NCI-H1694 treated with DMSO at 0.1 percent for 48 hours (cell line): ENCODE measurements around the gene ZC3H7A.

Experiments used
- DNase-seq: peaks from one replicate; lab custom pipeline; 2025; lab: John Stamatoyannopoulos, UW

The ZC3H7A gene

DNA sequence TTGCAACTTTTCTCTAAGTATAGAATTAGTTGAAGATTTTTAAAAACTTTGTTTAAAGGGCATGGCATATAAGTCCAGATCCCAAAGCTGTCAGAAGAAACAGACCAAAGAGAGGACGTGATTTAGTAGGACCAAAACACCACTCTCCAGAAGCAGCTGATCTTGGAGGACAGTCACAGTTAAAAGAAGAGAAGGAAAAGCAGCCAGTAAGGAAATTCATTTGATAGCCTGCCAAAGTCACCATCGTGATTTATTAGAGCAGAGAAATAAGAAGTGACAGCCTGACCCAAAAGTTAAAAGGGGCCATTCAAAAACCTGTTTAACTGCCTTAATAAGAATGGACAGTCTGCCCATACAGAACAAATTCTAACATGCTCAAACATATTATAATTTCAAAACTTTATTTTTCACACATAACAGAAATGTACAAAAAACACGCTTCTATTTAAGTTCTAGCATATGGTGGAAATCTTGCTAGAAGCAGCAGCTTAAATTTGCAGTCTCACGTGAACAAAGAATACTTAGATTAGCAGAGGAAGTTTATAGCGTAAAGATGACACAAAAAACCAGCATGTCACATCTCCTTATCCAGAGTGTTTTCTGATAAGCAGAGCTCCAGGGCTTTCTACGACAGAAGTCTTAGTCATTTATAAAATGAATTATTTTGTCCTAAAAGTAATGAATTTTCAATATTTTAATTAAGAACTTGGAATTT, 91.6 kb downstream of the ZC3H7A start:
- DNase-seq = no peak
